Spleen (tissue), 7 donors: ENCODE data around the gene KLF13.
A peak's percentile ranks its signal among the peaks of the same experiment; 100 is the strongest.

Source experiments
- CTCF ChIP-seq, 11 experiments: fragments of 200-600 bp in 7 of 11; fragments of 450-650 bp in 4 of 11; sonication (generic) in 4 of 11; IDR thresholded peaks in 8 of 11; conservative IDR thresholded peaks in 3 of 11; 1 replicate in 7 of 11; 2 replicates in 4 of 11; pipeline versions ENCODE4 v1.4.0 to v1.8.0; 2016 to 2021; ENCODE audit warnings: antibody characterized with exemption in 11 of 11, inconsistent platforms in 4 of 11, mild to moderate bottlenecking in 1 of 11
- POLR2A ChIP-seq, 3 donors: fragments of 450-650 bp; IDR thresholded peaks; one replicate each; pipeline ENCODE4 v1.5.1; 2017; ENCODE audit warnings: antibody characterized with exemption in 3 of 3, mild to moderate bottlenecking in 1 of 3
- POLR2AphosphoS5 ChIP-seq, 3 donors: sonication (generic); formaldehyde crosslinking; IDR thresholded peaks; one replicate each; pipeline ENCODE4 v1.5.1; 2017; ENCODE audit warnings: antibody characterized with exemption in 3 of 3
- donor health status: DM: no; HTN: no; CAD: no; lungs with moderate emphysema.
- donor health status: DM: no; HTN: no; CAD: no.
- donor health status: DM: no; HTN: no; CAD: no.

GRCh38 chr15:31365655-31366127, 39.1 kb downstream of the KLF13 start:
- TF ChIP-seq CTCF (IDR thresholded peaks at IDR 0.05 in 8 of 11, conservative IDR thresholded peaks at IDR 0.05 in 3 of 11) (peak in 10 of 11 experiments; percentile 35 to 78 (median 56)), POLR2A (IDR thresholded peaks at IDR 0.05) (peak in 2 of 3 donors; percentile 38 to 63), POLR2AphosphoS5 (IDR thresholded peaks at IDR 0.05) (peak; percentile 96 to 99 (median 98))
